ELF-1 (cell line): ENCODE data around the gene TMC2.
A peak's percentile ranks its signal among the peaks of the same experiment; 100 is the strongest.
"Not testable (repeated sequence)": the region's sequence is repeated elsewhere in the genome, so short reads cannot be mapped to it uniquely, and the experiment has no call there.

ENCODE experiments used
- DNase-seq: peaks from one replicate; pipeline ENCODE4 v3.0.0-alpha.2; 2016; ENCODE audit warnings: low read depth, low spot score

Gene TMC2

GRCh38 chr20:2536560-2536986 is at the start of gene TMC2:
Gene TMC2 (plus strand): TSS chr20:2536573. CDS start chr20:2536622, 49 bp downstream.
- DNase-seq, result no peak

GRCh38 chr20:2502808-2503384 is 33.5 kb upstream of the TMC2 start:
- not testable (repeated sequence) for DNase-seq

- DNase-seq, result not testable (repeated sequence)
Observed at GRCh38 chr20:2504803-2505202, 31.6 kb upstream of the TMC2 start.

- not testable (repeated sequence) for DNase-seq
Observed at GRCh38 chr20:2506426-2506825, 29.9 kb upstream of the TMC2 start.

GRCh38 chr20:2507464-2507863 is 28.9 kb upstream of the TMC2 start:
- no peak for DNase-seq

- DNase-seq, result peak; percentile 14
Observed at GRCh38 chr20:2507875-2508630, 28.3 kb upstream of the TMC2 start.

GRCh38 chr20:2508631-2509467 is 27.5 kb upstream of the TMC2 start, which contains the start of gene ZNF343:
Gene ZNF343 (minus strand): TSS chr20:2508915. CDS start chr20:2493895, 15,020 bp downstream.
- peak; percentile 91 for DNase-seq

GRCh38 chr20:2509468-2509781 is 26.9 kb upstream of the TMC2 start:
- no peak for DNase-seq

GRCh38 chr20:2509794-2510193 is 26.6 kb upstream of the TMC2 start:
- DNase-seq, result peak; percentile 43

GRCh38 chr20:2515203-2515602 is 21.2 kb upstream of the TMC2 start:
- DNase-seq, result no peak

- DNase-seq, result no peak
Observed at GRCh38 chr20:2516399-2516798, 20.0 kb upstream of the TMC2 start.

- no peak for DNase-seq
Observed at GRCh38 chr20:2518096-2518495, 18.3 kb upstream of the TMC2 start.

- DNase-seq, result no peak
Observed at GRCh38 chr20:2518558-2518957, 17.8 kb upstream of the TMC2 start.

GRCh38 chr20:2519115-2519809 is 17.1 kb upstream of the TMC2 start:
- DNase-seq, result no peak

GRCh38 chr20:2520617-2521016 is 15.8 kb upstream of the TMC2 start:
- no peak for DNase-seq

GRCh38 chr20:2521369-2522305 is 14.7 kb upstream of the TMC2 start:
- peak; percentile 31 for DNase-seq

GRCh38 chr20:2522826-2523429 is 13.4 kb upstream of the TMC2 start:
- not testable (repeated sequence) for DNase-seq

GRCh38 chr20:2523919-2524708 is 12.3 kb upstream of the TMC2 start:
- DNase-seq, result peak; percentile 92

GRCh38 chr20:2524709-2525506 is 11.5 kb upstream of the TMC2 start:
- no peak for DNase-seq
